Brain microvascular endothelial cell (primary cell): Measurements from ENCODE around the gene UGP2.

ENCODE experiments used
- DNase-seq: peaks from one replicate; pipeline ENCODE4 v3.0.0-alpha.2; 2020
- H3K27ac ChIP-seq: fragments of 250-450 bp; sonication (Bioruptor Pico); 2 replicates; pipeline ENCODE4 v1.5.1; 2020; ENCODE audit warnings: mild to moderate bottlenecking, moderate library complexity
- H3K27me3 ChIP-seq: fragments of 250-450 bp; sonication (Bioruptor Pico); replicated peaks from 2 replicates; pipeline ENCODE4 v1.5.1; 2020; ENCODE audit warnings: mild to moderate bottlenecking
- H3K36me3 ChIP-seq: fragments of 250-450 bp; sonication (Bioruptor Pico); replicated peaks from 2 replicates; pipeline ENCODE4 v1.5.1; 2020; ENCODE audit warnings: mild to moderate bottlenecking
- H3K4me3 ChIP-seq: 2 replicates; pipeline ENCODE4 v1.5.1; 2011; ENCODE audit warnings: low read depth, mild to moderate bottlenecking, control low read depth, low read length, moderate library complexity
- in situ Hi-C: cut with HindIII; loops from 2 replicates; pipeline ENCODE4 v1.10.0; 2017; ENCODE audit warnings: low sequenced_read_pairs, low pct_ligation_motif_present
- TF ChIP-seq, protein P1 (sequence below): IDR thresholded peaks from 2 replicates; pipeline ENCODE4 v1.5.1; 2011; ENCODE audit warnings: low read depth, mild to moderate bottlenecking, moderate library complexity, low read length, control low read depth, inconsistent platforms; ENCODE audit errors: missing control alignments

The UGP2 gene

DNA sequence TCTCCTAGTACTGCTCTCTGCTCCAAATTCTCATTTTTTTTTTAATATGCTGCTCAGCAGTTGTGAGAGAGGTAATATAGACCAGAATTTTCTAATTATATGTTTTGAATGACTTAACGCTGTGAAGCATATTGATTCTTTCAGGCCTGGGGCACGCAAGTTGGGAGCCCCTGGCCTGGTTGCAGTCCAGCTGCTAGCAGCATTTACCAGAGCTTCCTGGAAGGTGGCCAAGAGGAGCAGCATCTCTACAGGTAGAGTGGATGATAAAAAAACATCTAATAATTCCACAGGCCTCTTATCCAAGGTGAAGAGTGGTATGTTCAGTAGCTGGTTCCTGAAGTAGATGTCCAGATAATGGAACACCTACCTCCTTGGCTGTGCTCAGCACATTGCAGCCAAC lies 7.3 kb upstream of the UGP2 start:
- Histone ChIP-seq H3K36me3 (no peaks in the 10 kb centered on the region), H3K27ac (no peak overlapping the region), H3K4me3 (no peak overlapping the region), H3K27me3 (no peaks in the 10 kb centered on the region)
- DNase-seq = no peak
- in situ Hi-C loops = no loop called here
- TF ChIP-seq, protein P1, sequence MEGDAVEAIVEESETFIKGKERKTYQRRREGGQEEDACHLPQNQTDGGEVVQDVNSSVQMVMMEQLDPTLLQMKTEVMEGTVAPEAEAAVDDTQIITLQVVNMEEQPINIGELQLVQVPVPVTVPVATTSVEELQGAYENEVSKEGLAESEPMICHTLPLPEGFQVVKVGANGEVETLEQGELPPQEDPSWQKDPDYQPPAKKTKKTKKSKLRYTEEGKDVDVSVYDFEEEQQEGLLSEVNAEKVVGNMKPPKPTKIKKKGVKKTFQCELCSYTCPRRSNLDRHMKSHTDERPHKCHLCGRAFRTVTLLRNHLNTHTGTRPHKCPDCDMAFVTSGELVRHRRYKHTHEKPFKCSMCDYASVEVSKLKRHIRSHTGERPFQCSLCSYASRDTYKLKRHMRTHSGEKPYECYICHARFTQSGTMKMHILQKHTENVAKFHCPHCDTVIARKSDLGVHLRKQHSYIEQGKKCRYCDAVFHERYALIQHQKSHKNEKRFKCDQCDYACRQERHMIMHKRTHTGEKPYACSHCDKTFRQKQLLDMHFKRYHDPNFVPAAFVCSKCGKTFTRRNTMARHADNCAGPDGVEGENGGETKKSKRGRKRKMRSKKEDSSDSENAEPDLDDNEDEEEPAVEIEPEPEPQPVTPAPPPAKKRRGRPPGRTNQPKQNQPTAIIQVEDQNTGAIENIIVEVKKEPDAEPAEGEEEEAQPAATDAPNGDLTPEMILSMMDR = no peak

DNA sequence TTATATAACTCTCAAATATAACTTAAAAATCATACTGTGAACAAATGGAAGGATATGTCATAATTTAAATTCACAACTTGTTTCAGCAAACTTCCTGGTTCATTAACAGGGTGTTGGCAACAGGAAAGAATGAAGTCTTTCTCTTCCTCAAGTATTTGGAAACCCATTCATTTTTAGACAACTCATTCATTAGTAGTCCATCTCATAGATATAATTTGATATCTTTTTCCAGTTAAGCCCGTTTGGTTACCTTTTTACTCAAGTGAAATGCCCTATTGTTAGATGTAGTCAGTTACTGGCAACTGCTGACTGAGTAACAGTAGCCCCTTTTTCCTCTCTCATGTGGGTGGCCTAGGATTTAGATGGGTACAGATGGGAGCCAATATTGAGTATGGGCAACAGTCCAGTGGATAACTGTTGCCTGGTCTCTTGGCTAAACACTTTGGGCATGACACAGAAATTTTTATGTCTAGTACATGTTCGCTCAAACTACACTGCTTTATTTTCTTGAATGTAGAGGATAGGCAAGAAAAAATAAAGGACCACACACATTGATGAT lies 4.6 kb upstream of the UGP2 start:
- Histone ChIP-seq H3K27me3 (no peaks in the 10 kb centered on the region), H3K27ac (no peak overlapping the region), H3K4me3 (no peak overlapping the region), H3K36me3 (no peaks in the 10 kb centered on the region)
- TF ChIP-seq, protein P1 = no peak
- DNase-seq = no peak
- in situ Hi-C loops = no loop called here

DNA sequence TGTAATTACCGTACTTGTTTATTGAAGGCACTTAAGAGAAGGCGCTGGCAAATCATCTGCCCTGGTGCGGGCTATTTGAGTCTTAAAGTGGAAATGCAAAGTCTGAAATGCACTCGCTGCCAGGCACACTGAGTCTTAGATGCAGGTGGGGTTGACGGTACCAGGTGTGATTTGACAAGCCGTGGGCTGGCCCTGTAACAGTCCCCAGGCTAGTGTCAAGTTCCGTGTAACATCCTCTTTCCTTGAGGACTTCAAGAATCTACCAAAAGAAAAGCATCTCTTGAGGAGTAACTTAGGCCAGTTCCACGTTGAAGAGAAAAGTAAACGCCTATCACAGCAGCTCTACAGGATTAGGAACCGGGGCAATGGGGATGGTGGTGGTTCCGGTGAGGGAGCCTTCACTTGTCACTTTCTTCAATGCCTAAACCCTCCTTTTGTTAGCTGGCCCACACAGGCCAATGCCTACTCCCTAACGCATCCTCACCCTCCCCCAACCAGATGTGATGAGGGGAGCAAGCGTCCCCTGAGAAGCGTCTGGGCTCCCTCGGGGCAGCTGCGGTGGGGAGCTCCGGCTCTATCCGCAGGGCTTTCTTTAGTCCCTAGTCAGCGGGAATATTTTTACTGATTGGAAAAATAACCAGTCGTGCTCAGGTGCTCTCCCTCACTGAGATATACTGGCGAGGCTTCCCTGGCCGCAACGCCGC lies 1.5 kb upstream of the UGP2 start:
- TF ChIP-seq, protein P1 = no peak
- Histone ChIP-seq H3K36me3 (no peaks in the 10 kb centered on the region), H3K27me3 (no peaks in the 10 kb centered on the region), H3K4me3 (peak overlapping the region; percentile 89), H3K27ac (peak overlapping the region; percentile 88)
- in situ Hi-C loops = no loop called here
- DNase-seq = no peak

DNA sequence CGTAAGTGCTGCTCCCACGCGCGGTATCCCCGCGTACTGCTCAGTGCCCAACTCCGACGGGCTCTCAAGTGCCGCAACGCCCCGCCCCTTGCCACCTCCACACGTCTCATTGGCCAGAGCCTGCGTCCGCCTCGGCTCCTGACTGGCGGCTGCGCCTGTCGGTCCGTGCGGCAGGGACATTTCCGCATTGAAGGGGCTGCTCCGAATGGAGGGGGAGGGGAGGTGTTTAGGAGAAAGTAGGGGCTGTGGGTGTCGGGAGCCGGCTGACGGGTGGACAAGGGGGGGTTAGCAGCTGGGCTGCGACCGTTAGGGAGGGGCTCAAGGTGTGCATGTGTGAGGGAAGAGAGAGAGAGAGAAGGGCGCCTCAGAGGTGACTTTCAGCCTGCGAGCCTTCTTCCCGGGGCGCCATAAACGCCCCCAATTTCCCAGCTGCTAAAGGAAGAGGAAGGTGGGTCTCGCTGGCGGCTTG lies 877 bp upstream of the UGP2 start:
- in situ Hi-C loops = no loop called here
- Histone ChIP-seq H3K36me3 (no peaks in the 10 kb centered on the region), H3K4me3 (peak overlapping the region; percentile 89), H3K27me3 (no peaks in the 10 kb centered on the region), H3K27ac (peak overlapping the region; percentile 88)
- peak; percentile 97 for DNase-seq
- TF ChIP-seq, protein P1 = no peak

DNA sequence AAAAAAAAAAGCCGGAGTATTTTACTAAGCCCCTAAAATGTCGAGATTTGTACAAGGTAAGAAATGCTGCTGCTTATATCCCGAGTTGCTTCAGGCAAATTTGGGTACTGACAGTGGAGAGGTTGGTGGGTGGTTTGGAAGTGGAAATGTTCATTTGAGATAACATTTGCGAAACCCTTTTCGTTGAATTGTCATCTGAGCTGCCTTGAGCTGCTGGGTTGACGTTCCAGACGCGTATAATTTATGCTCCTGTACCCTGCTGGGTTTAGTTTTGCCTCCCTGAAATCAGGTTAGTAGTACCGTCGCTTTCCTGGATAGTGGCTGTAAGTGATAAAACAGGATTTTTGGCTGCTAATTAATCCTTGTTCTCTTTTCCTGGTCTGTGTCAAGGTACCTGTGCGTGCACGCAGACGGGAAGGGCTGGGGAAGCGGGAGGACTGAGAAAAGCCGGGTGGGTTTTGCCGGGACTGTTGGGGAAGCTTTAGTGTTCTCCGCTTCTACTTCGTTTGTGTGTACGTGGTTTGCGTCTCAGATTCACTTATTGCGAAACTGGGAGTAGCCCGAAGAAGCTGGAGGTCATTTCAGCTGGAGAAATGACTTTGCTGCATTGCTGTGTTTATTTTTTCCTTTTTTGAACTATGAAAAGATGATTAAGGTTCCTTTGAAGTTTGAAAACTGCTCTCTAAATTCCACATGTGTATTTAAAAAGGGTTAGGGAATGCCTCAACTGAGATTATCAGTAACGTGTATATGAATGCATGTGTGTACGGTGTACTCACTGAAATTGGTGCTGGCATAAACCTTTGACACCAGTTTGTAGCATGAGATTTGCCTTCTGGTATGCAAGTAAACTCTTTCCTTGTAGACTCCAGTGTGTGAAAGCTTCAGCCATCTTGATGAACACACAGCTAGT lies 709 bp downstream of the UGP2 start:
- TF ChIP-seq, protein P1 = no peak
- in situ Hi-C loops = no loop called here
- H3K36me3 ChIP-seq = no peaks in the 10 kb centered on the region
- DNase-seq = peak; percentile 59
- peak overlapping the region; percentile 89 for H3K4me3 ChIP-seq
- no peaks in the 10 kb centered on the region for H3K27me3 ChIP-seq
- H3K27ac ChIP-seq = peak overlapping the region; percentile 88
